GM10266 (cell line): ENCODE measurements around the gene CD6.

ENCODE experiments used
- DNase-seq: peaks from one replicate; pipeline ENCODE4 v3.0.0; 2012; ENCODE audit errors: extremely low spot score
- TF ChIP-seq, protein P1 (sequence below): IDR thresholded peaks from 2 replicates; pipeline ENCODE4 v1.5.1; 2012; ENCODE audit warnings: mild to moderate bottlenecking, low read depth; ENCODE audit not compliant: control insufficient read depth, insufficient read depth; ENCODE audit errors: missing control alignments

Gene CD6

DNA sequence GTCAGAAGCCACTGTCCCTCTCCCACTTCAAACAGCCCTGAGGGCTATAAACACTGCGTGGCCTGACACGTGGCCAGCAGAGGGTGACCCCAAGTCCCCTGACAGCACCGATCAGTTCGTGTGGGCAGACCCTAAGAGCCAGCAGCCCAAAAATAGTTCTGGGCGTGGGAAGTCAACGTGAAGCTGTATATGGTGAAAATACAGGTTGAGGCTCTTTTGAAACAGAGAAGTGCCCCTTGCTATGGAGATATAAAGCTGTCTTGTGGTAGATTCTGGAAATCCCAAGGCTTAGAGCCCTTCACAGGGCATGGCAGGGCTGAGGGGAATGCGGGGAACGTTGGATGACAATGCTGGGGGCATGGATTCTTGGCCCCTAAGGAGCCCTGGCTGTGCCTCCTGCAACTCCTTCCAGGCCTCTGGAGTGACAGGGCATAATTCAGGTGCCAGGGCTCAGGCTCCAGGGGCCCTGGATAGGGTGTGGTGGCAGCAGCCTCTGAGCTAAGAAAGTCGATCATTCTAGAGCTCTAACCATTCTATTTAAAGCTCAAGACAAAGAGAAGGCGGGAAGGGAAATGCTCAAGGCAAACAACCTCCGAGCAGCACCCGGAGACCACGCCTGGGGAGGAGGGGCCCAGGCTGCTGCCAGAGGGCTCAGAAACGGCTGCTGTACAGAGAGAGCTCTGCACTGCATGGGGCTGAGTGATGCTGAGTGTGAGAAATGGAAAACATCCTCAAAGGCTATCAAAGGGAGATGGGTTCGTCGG, 70.5 kb downstream of the CD6 start:
- TF ChIP-seq, protein P1, sequence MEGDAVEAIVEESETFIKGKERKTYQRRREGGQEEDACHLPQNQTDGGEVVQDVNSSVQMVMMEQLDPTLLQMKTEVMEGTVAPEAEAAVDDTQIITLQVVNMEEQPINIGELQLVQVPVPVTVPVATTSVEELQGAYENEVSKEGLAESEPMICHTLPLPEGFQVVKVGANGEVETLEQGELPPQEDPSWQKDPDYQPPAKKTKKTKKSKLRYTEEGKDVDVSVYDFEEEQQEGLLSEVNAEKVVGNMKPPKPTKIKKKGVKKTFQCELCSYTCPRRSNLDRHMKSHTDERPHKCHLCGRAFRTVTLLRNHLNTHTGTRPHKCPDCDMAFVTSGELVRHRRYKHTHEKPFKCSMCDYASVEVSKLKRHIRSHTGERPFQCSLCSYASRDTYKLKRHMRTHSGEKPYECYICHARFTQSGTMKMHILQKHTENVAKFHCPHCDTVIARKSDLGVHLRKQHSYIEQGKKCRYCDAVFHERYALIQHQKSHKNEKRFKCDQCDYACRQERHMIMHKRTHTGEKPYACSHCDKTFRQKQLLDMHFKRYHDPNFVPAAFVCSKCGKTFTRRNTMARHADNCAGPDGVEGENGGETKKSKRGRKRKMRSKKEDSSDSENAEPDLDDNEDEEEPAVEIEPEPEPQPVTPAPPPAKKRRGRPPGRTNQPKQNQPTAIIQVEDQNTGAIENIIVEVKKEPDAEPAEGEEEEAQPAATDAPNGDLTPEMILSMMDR: no peak
- DNase-seq: peak; percentile 75

DNA sequence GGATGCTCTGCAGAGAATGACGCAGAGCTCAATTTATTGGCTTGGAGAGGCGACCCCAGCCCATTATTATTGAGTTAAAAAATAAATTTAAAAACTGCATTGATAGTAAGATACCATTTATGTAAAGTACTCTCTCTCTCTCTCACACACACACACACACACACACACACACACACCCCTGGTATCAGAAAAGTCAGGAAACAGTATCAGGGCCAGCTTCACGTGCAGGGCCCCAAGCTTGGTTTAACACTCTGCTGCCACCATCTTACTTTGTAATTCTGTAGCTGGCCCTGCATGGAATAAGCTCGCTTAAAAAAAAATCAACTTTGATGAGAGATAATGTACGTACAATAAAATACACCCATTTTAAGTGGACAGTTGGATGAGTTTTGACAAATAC, 71.1 kb downstream of the CD6 start:
- TF ChIP-seq, protein P1: no peak
- no peak for DNase-seq

DNA sequence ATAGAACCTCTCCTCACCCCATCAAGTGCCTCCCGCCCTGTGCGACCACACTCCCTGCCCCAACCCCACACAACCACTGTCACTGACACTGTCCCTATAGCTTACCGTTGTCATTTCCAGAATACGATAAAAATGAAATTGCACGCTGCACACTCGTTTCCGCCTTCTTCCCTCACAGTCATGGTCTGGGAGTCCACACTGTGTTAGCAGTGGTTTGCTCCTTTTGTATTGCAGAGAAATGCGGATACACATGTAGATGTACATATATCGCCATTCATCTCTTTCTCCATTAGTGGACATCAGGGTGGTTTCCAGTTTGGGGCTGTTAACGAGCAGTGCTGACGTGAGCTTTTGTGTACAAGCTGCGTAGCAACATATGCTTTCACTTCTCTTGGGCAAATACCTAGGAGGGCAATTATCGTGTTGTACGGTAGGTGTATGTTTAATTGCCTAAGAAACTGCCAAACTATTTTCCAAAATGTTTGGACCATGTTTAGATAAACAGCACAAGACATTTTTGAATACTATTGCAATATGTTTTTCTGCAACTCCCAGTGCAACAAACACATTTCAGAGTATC, 71.6 kb downstream of the CD6 start:
- no peak for DNase-seq
- TF ChIP-seq, protein P1: no peak

DNA sequence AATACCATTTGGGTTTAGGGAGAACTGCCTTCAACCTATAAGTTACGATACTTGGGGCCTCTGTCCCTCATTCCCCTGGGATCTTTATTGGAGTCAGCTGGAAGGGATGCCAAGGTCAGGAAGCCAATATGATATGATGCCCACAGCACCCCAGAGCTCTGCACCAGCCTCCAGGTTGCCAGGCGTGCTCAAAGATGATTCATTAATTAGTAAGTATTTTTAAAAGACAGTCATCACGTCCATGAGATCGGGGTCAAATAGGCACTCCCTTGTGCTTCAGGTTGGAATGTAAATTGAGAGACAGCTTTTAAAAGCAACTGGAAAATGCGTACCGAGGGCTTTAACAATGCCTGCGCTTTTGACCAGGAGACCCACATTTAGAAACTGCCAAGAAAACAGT, 73.8 kb downstream of the CD6 start:
- no peak for DNase-seq
- TF ChIP-seq, protein P1: no peak

DNA sequence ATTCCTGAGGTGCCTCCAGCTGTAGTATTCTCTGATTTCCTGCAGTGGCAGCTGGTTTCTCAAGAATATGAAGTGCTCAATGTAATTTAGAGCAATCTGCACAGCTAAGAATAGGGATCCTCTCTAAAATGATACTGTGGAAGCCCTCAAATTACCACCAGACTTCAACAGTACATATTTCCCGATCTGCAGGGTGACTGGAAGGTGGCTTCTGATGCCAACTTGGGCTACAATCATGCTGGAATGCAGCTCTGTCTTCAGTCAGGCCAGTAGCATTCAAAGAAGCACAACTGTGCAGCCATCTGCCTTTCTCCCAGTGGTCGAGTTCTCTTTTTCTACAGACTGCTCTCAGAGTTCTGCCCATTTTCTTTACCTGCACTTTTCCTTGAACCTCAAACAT, 75.4 kb downstream of the CD6 start:
- DNase-seq: no peak
- TF ChIP-seq, protein P1: no peak

DNA sequence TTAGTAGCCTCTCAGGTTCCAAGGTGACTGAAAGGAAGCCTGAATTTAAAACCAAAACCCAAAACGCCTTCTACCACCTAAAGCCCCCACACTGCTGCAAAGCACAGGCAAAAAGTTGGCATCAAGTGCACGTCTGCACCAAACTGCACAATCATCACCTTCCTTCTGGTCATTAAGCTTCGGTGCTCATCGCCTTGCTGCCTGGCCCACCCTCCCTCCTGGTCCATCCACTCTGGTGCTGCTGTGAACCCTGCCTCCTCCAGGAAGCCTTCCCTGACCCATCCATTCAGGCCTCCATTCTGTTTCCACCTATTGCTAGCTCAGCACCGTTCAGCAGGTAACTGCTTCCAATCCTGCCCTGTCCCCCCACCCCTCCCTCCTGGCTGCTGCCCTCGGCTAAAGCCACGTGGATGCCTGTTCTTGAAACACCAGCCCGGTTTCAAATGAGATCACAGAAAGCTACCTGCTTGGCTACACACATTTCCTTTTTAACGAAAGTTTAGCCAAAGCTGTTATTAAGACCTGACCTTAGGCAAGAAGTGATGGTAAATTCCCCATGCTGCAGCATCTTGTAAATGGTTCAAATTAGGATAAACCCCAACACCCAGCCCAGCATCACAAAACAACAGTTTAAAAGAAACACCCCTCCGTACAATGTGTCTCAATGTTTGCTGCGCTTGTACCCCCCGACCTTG, 77.0 kb downstream of the CD6 start:
- DNase-seq: no peak
- TF ChIP-seq, protein P1: no peak

DNA sequence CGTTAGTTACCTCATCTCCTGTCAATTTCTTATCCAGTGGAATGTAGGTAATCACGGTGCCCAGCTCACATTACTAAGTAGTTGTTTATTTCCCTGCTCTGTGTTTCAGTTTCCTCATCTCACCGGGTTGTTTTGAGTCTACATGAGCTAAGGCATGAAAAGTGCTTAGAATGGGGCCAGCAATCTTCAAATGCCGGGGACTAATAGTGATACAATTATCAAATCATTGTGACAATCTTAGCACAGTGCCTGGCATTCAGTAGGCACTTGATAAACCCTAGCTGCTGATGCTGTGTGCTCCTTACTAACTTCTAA, 77.5 kb downstream of the CD6 start:
- TF ChIP-seq, protein P1: no peak
- no peak for DNase-seq
